Astrocyte of the spinal cord (primary cell): ENCODE results near the gene BCL2L14.

Experiments
- DNase-seq: peaks from one replicate; pipeline ENCODE4 v3.0.0; 2011; ENCODE audit warnings: low read depth, low spot score
- H3K4me3 ChIP-seq: 2 replicates; pipeline ENCODE4 v1.5.1; 2011; ENCODE audit warnings: low read depth, mild to moderate bottlenecking, low read length, moderate library complexity
- CTCF ChIP-seq: IDR thresholded peaks from 2 replicates; pipeline ENCODE4 v1.5.1; 2012; ENCODE audit warnings: low read depth, mild to moderate bottlenecking, low read length, inconsistent platforms
- in situ Hi-C: cut with HindIII; loops from 2 replicates; pipeline ENCODE4 v1.10.0; 2017; ENCODE audit warnings: low sequenced_read_pairs

BCL2L14 gene

GRCh38 chr12:12034344-12034743, 36.4 kb upstream of the BCL2L14 start:
- H3K4me3 ChIP-seq = no peak overlapping the region
- TF ChIP-seq CTCF = no peak
- no peak for DNase-seq
- in situ Hi-C loops = loop anchor here (25.0 kb wide), 1 partner anchor 447 kb away; no protein-coding TSS in a partner anchor

GRCh38 chr12:12035229-12035628, 35.5 kb upstream of the BCL2L14 start:
- DNase-seq = no peak
- H3K4me3 ChIP-seq = no peak overlapping the region
- TF ChIP-seq CTCF = no peak
- in situ Hi-C loops = loop anchor here (25.0 kb wide), 1 partner anchor 448 kb away; no protein-coding TSS in a partner anchor

- no peak for TF ChIP-seq CTCF
- in situ Hi-C loops = loop anchor here (25.0 kb wide), 1 partner anchor 450 kb away; no protein-coding TSS in a partner anchor
- no peak overlapping the region for H3K4me3 ChIP-seq
These were observed 33.8 kb upstream of the BCL2L14 start for GRCh38 chr12:12036901-12037300.

GRCh38 chr12:12039897-12040296, 30.8 kb upstream of the BCL2L14 start:
- in situ Hi-C loops = loop anchor here (25.0 kb wide), 1 partner anchor 453 kb away; no protein-coding TSS in a partner anchor
- TF ChIP-seq CTCF = no peak
- DNase-seq = no peak
- H3K4me3 ChIP-seq = no peak overlapping the region

More at GRCh38 chr12:12036901-12037300, 33.8 kb upstream of the BCL2L14 start:
- DNase-seq = no peak

GRCh38 chr12:12046401-12046800, 24.3 kb upstream of the BCL2L14 start:
- DNase-seq = no peak
- no peak overlapping the region for H3K4me3 ChIP-seq
- in situ Hi-C loops = loop anchor here (25.0 kb wide), 1 partner anchor 459 kb away; no protein-coding TSS in a partner anchor
- TF ChIP-seq CTCF = no peak

GRCh38 chr12:12047682-12048081, 23.1 kb upstream of the BCL2L14 start:
- TF ChIP-seq CTCF = no peak

More at GRCh38 chr12:12047682-12048081, 23.1 kb upstream of the BCL2L14 start:
- in situ Hi-C loops = loop anchor here (25.0 kb wide), 1 partner anchor 460 kb away; no protein-coding TSS in a partner anchor
- H3K4me3 ChIP-seq = no peak overlapping the region
- DNase-seq = no peak
